ENCODE measurements around the gene IGSF3. TPM values are rescaled to one million over a fixed set of nuclear protein-coding genes. Genes with fewer than 3 reads are reported as not detected.

Gene IGSF3
- total and polyA plus RNA-seq, 2 experiments from 2014 or later: 7.3 to 37.8 TPM

DNA sequence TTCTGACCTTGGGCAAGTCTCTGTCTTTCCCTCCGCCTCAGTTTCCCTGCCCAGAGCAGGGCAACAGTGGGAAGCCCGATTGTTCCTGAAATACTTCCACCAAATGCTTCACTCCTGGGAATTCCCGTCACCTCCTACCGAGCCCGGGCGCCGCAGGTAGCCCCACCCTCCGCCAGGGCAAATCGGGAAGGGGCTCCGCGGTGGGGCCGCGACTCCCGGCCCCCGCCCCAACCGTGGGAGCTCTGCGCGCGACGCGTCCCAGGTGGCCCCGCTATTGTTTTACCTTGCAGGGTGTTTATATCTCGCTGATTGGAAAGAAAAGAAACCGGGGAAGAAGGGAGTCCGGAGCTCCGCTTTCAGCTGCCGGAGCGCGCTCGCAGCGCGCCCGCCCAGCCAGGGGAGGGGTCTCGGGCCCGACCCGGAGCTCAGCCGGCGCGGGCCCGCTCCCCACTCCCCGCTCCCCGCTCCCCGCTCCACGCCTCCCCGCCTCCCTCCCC lies 407 bp downstream of the IGSF3 start (continued):
- TF ChIP-seq, protein P1, sequence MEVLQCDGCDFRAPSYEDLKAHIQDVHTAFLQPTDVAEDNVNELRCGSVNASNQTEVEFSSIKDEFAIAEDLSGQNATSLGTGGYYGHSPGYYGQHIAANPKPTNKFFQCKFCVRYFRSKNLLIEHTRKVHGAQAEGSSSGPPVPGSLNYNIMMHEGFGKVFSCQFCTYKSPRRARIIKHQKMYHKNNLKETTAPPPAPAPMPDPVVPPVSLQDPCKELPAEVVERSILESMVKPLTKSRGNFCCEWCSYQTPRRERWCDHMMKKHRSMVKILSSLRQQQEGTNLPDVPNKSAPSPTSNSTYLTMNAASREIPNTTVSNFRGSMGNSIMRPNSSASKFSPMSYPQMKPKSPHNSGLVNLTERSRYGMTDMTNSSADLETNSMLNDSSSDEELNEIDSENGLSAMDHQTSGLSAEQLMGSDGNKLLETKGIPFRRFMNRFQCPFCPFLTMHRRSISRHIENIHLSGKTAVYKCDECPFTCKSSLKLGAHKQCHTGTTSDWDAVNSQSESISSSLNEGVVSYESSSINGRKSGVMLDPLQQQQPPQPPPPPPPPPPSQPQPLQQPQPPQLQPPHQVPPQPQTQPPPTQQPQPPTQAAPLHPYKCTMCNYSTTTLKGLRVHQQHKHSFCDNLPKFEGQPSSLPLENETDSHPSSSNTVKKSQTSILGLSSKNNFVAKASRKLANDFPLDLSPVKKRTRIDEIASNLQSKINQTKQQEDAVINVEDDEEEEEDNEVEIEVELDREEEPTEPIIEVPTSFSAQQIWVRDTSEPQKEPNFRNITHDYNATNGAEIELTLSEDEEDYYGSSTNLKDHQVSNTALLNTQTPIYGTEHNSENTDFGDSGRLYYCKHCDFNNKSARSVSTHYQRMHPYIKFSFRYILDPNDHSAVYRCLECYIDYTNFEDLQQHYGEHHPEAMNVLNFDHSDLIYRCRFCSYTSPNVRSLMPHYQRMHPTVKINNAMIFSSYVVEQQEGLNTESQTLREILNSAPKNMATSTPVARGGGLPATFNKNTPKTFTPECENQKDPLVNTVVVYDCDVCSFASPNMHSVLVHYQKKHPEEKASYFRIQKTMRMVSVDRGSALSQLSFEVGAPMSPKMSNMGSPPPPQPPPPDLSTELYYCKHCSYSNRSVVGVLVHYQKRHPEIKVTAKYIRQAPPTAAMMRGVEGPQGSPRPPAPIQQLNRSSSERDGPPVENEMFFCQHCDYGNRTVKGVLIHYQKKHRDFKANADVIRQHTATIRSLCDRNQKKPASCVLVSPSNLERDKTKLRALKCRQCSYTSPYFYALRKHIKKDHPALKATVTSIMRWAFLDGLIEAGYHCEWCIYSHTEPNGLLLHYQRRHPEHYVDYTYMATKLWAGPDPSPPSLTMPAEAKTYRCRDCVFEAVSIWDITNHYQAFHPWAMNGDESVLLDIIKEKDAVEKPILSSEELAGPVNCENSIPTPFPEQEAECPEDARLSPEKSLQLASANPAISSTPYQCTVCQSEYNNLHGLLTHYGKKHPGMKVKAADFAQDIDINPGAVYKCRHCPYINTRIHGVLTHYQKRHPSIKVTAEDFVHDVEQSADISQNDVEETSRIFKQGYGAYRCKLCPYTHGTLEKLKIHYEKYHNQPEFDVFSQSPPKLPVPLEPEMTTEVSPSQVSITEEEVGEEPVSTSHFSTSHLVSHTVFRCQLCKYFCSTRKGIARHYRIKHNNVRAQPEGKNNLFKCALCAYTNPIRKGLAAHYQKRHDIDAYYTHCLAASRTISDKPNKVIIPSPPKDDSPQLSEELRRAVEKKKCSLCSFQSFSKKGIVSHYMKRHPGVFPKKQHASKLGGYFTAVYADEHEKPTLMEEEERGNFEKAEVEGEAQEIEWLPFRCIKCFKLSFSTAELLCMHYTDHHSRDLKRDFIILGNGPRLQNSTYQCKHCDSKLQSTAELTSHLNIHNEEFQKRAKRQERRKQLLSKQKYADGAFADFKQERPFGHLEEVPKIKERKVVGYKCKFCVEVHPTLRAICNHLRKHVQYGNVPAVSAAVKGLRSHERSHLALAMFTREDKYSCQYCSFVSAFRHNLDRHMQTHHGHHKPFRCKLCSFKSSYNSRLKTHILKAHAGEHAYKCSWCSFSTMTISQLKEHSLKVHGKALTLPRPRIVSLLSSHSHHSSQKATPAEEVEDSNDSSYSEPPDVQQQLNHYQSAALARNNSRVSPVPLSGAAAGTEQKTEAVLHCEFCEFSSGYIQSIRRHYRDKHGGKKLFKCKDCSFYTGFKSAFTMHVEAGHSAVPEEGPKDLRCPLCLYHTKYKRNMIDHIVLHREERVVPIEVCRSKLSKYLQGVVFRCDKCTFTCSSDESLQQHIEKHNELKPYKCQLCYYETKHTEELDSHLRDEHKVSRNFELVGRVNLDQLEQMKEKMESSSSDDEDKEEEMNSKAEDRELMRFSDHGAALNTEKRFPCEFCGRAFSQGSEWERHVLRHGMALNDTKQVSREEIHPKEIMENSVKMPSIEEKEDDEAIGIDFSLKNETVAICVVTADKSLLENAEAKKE (CRISPR knock-in tag; IDR thresholded peaks at IDR 0.05): no peak
- TF ChIP-seq JUNB (IDR thresholded peaks at IDR 0.05; ENCODE audit: unreplicated experiment) (no peak), EZH2phosphoT487 (IDR thresholded peaks at IDR 0.05; ENCODE audit: unreplicated experiment) (no peak), STAT1 (IDR thresholded peaks at IDR 0.05; ENCODE audit: unreplicated experiment) (no peak)
- TF ChIP-seq, protein P2, sequence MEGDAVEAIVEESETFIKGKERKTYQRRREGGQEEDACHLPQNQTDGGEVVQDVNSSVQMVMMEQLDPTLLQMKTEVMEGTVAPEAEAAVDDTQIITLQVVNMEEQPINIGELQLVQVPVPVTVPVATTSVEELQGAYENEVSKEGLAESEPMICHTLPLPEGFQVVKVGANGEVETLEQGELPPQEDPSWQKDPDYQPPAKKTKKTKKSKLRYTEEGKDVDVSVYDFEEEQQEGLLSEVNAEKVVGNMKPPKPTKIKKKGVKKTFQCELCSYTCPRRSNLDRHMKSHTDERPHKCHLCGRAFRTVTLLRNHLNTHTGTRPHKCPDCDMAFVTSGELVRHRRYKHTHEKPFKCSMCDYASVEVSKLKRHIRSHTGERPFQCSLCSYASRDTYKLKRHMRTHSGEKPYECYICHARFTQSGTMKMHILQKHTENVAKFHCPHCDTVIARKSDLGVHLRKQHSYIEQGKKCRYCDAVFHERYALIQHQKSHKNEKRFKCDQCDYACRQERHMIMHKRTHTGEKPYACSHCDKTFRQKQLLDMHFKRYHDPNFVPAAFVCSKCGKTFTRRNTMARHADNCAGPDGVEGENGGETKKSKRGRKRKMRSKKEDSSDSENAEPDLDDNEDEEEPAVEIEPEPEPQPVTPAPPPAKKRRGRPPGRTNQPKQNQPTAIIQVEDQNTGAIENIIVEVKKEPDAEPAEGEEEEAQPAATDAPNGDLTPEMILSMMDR (conservative IDR thresholded peaks at IDR 0.05; ENCODE audit: low read depth in 2 of 2): no peak

DNA sequence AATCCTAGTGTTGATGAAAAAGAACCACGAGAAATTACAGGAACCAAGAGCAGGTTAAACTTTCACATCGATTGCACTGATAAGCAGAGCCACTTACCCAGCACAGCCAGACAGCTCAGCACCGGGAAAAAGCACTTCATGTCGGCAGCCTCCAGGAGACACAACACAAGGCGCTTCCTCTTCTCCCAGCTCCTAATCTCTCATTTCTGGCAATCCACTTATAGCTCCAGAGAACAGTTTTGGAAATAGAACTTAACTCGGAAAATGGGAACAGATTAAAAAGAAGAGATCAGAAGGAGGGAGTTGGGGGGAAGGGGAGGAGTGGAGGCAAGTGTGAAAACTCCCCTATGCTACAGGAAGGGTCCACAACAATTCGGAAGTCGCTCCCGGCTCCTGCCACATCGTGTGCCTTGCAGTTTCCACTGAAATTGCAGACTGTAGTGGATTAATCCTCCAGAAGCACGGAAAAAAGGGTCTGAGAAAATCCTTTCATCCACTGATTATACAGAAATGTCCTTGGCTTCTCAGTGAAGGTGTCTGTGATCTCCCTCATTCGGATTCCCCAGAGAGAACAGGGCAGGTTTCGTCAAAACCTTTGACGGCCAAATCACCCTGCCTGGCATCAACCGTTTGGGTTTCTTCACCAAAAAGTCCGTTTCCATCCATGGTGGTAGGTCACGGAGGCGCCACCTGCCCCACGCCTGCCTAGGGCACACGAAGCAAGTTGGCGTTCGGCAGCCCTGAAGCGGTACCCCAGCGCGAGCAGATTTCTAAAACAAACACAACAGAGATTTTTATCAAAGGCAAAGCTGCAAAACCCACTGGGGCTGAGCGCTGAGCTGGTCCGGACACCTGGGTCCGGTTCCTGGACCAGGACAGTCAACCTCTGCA lies 1.1 kb downstream of the IGSF3 start:
- H3K27me3 Mint-ChIP-seq (ENCODE audit: insufficient read depth, low read depth, poor library complexity): peaks cover 17% of the 10 kb centered on the region
- Histone ChIP-seq H3K79me2 (replicated peaks; ENCODE audit: insufficient read depth) (peaks cover 40% of the 10 kb centered on the region), H2AFZ (peak overlapping the region; percentile 95; the same call in 1 of the 2 replicates)
- TF ChIP-seq, protein P3, sequence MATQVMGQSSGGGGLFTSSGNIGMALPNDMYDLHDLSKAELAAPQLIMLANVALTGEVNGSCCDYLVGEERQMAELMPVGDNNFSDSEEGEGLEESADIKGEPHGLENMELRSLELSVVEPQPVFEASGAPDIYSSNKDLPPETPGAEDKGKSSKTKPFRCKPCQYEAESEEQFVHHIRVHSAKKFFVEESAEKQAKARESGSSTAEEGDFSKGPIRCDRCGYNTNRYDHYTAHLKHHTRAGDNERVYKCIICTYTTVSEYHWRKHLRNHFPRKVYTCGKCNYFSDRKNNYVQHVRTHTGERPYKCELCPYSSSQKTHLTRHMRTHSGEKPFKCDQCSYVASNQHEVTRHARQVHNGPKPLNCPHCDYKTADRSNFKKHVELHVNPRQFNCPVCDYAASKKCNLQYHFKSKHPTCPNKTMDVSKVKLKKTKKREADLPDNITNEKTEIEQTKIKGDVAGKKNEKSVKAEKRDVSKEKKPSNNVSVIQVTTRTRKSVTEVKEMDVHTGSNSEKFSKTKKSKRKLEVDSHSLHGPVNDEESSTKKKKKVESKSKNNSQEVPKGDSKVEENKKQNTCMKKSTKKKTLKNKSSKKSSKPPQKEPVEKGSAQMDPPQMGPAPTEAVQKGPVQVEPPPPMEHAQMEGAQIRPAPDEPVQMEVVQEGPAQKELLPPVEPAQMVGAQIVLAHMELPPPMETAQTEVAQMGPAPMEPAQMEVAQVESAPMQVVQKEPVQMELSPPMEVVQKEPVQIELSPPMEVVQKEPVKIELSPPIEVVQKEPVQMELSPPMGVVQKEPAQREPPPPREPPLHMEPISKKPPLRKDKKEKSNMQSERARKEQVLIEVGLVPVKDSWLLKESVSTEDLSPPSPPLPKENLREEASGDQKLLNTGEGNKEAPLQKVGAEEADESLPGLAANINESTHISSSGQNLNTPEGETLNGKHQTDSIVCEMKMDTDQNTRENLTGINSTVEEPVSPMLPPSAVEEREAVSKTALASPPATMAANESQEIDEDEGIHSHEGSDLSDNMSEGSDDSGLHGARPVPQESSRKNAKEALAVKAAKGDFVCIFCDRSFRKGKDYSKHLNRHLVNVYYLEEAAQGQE (IDR thresholded peaks at IDR 0.05; ENCODE audit: unreplicated experiment): no peak
- TF ChIP-seq EZH2phosphoT487 (IDR thresholded peaks at IDR 0.05; ENCODE audit: unreplicated experiment) (no peak), ZNF331 (CRISPR knock-in tag; IDR thresholded peaks at IDR 0.05; ENCODE audit: low read depth) (no peak), EZH2 (IDR thresholded peaks at IDR 0.05; ENCODE audit: low read depth, unreplicated experiment) (no peak), JUNB (IDR thresholded peaks at IDR 0.05; ENCODE audit: unreplicated experiment) (no peak)
- TF ChIP-seq, protein P2 (conservative IDR thresholded peaks at IDR 0.05; ENCODE audit: low read depth in 2 of 2): no peak

More for the DNA sequence above, 1.1 kb downstream of the IGSF3 start:
- Mint-ChIP-seq H3K4me1 (peaks cover 33% of the 10 kb centered on the region), H3K27ac (no peak overlapping the region), H3K4me3 (peak overlapping the region; percentile 87), H3K36me3 (ENCODE audit: low read depth) (peaks cover 6% of the 10 kb centered on the region), H3K9me3 (no peaks in the 10 kb centered on the region)
- Histone ChIP-seq H3K36me3 (ENCODE audit: insufficient read depth) (no peaks in the 10 kb centered on the region), H3K9me2 (ENCODE audit: insufficient read depth) (no peaks in the 10 kb centered on the region), H3K4me3 (peak overlapping the region; percentile 97), H3K4me1 (ENCODE audit: insufficient read depth) (peaks cover 17% of the 10 kb centered on the region), H3K27ac (ENCODE audit: low read depth) (no peak overlapping the region), H3F3A (replicated peaks; ENCODE audit: low read depth) (0 out of 2 replicates have a peak, but pooled peaks cover 9% of the 10 kb centered on the region), H3K27me3 (ENCODE audit: insufficient read depth) (peaks cover 14% of the 10 kb centered on the region), H4K20me1 (replicated peaks; ENCODE audit: insufficient read depth) (peaks cover 9% of the 10 kb centered on the region), H3K4me2 (peak overlapping the region; percentile 98)
- DNase-seq (ENCODE audit: low spot score): peak; percentile 17
- ATAC-seq: peak; percentile 6
